Activated CD4-positive, CD25-positive, alpha-beta regulatory T cell (primary cell): ENCODE data around the gene ROPN1.

ENCODE experiments used
- DNase-seq, 4 experiments: peaks; one replicate each; lab custom pipeline; 2025; lab: John Stamatoyannopoulos, UW

Gene ROPN1

GRCh38 chr3:123948449-123948848 is 43.5 kb downstream of the ROPN1 start:
- no peak for DNase-seq

- no peak for DNase-seq
Observed at GRCh38 chr3:123947482-123947881, 44.4 kb downstream of the ROPN1 start.

GRCh38 chr3:123941542-123941941 is 50.4 kb downstream of the ROPN1 start:
- DNase-seq, result no peak

GRCh38 chr3:123941121-123941520 is 50.8 kb downstream of the ROPN1 start:
- no peak for DNase-seq

GRCh38 chr3:123939706-123940105 is 52.2 kb downstream of the ROPN1 start:
- DNase-seq, result no peak

- no peak for DNase-seq
Observed at GRCh38 chr3:123936400-123936799, 55.5 kb downstream of the ROPN1 start.

GRCh38 chr3:123935830-123936229 is 56.1 kb downstream of the ROPN1 start:
- no peak for DNase-seq

- no peak for DNase-seq
Observed at GRCh38 chr3:123934250-123934649, 57.7 kb downstream of the ROPN1 start.

GRCh38 chr3:123930445-123930844 is 61.5 kb downstream of the ROPN1 start:
- DNase-seq, result no peak

GRCh38 chr3:123929325-123929724 is 62.6 kb downstream of the ROPN1 start:
- no peak for DNase-seq

GRCh38 chr3:123926396-123926795 is 65.5 kb downstream of the ROPN1 start:
- no peak for DNase-seq

GRCh38 chr3:123920868-123921267 is 71.1 kb downstream of the ROPN1 start:
- DNase-seq, result no peak

GRCh38 chr3:123920383-123920782 is 71.5 kb downstream of the ROPN1 start:
- no peak for DNase-seq

- no peak for DNase-seq
Observed at GRCh38 chr3:123919353-123919752, 72.6 kb downstream of the ROPN1 start.
